ENCODE results near the gene BTBD16.

Gene BTBD16

DNA sequence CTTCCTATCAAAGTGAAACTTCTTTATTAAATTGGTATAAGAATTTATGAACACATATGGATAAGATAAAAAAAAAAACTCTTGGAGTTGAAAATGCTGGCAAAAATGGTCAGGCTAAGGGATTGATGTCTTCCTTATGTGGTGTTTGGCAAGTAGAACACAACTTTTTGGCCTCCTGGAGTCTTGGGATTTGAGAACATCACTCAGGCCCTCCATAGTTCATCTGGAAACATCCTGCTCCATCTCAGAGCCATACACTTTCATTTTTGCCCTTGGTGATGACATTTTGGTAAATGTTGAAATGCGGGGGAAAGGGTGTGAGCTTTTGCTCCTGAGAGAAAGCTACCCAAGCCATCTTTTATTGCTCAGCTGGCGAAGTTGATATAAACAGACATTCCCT is 27.5 kb upstream of the BTBD16 start:
- no peaks in the 10 kb centered on the region for H3K36me3 ChIP-seq (ENCODE audit: control insufficient read depth, insufficient read depth, low read length)
- DNase-seq (ENCODE audit: extremely low read depth, insufficient read length), result no peak
- H3K27me3 ChIP-seq (replicated peaks; ENCODE audit: control insufficient read depth, insufficient read depth, low read length), result no peaks in the 10 kb centered on the region; the same call in 1 of the 2 replicates
- H3K4me3 ChIP-seq (replicated peaks; ENCODE audit: low read depth, low read length), result no peak overlapping the region
- TF ChIP-seq, protein P1, sequence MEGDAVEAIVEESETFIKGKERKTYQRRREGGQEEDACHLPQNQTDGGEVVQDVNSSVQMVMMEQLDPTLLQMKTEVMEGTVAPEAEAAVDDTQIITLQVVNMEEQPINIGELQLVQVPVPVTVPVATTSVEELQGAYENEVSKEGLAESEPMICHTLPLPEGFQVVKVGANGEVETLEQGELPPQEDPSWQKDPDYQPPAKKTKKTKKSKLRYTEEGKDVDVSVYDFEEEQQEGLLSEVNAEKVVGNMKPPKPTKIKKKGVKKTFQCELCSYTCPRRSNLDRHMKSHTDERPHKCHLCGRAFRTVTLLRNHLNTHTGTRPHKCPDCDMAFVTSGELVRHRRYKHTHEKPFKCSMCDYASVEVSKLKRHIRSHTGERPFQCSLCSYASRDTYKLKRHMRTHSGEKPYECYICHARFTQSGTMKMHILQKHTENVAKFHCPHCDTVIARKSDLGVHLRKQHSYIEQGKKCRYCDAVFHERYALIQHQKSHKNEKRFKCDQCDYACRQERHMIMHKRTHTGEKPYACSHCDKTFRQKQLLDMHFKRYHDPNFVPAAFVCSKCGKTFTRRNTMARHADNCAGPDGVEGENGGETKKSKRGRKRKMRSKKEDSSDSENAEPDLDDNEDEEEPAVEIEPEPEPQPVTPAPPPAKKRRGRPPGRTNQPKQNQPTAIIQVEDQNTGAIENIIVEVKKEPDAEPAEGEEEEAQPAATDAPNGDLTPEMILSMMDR (IDR thresholded peaks at IDR 0.05; ENCODE audit: insufficient read depth, low read length, poor library complexity, severe bottlenecking), result no peak

DNA sequence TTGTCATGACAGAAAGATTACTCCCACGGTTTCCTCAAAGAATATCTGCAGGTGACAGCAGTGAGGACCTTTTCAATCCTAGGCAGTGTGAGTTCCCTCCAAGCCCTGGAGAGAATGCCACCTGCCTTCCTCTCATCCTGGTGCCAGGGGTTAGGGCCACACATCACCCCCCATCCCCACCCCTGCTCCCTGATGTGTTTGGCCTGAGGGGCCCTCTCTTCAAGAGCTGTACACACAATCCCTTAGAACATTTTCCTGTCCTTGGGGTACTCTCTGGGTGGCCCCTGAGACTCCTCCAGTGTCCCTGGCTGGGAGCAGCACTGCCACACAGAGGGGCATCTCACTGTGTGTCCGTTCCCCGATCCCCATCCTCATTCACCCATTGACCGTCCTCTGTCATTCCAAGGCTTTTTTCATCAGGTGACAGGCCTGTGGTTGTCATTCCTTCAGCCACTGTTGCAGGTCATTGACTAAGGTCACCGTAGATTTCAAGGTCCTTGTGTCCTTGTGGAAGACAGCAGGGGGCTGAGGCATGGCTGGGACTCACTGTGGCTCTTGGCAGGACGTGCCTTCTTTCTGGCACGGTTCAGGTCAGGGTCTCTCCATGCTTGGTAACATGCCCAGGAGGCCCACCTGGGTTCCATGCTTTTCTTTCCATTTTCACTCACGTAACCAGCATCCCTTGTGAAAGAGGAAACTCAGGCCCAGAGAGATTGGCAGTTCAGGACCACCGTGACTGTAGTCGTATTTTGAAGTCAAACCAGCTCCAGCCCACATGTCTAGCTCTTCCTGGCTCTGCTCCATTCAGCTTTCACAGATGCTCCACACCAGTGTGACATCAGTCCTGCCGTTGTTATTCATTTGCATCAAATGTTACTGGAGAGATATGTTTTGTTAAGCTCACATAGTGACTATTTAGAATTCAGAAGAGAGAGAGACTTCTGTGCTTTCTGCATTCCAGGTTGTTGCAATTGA is 26.8 kb upstream of the BTBD16 start:
- TF ChIP-seq, protein P1 (IDR thresholded peaks at IDR 0.05; ENCODE audit: insufficient read depth, low read length, poor library complexity, severe bottlenecking), result no peak
- Histone ChIP-seq H3K36me3 (ENCODE audit: control insufficient read depth, insufficient read depth, low read length) (no peaks in the 10 kb centered on the region), H3K27me3 (replicated peaks; ENCODE audit: control insufficient read depth, insufficient read depth, low read length) (no peaks in the 10 kb centered on the region; the same call in 1 of the 2 replicates), H3K4me3 (replicated peaks; ENCODE audit: low read depth, low read length) (no peak overlapping the region)
- no peak for DNase-seq (ENCODE audit: extremely low read depth, insufficient read length)

DNA sequence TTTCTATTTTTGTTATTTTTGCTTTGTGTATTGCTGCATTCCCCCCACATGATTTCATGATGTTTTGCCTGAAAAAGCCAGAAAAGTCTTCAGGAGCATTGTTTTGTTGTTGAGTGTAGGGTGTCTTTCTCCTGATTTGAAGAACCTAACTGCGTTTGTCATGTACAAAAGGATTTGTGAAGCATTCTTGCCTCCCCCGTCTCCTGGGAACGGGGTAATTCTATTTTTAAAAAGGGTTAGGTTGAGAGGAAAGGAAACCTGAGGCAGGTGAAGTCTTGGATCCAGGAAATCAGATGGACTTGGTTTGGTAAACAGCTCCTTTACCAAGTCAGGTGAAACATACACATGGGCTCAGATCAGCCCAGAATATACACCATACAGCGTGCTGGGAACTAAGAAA is 26.0 kb upstream of the BTBD16 start:
- Histone ChIP-seq H3K27me3 (replicated peaks; ENCODE audit: control insufficient read depth, insufficient read depth, low read length) (no peaks in the 10 kb centered on the region; the same call in 1 of the 2 replicates), H3K36me3 (ENCODE audit: control insufficient read depth, insufficient read depth, low read length) (no peaks in the 10 kb centered on the region), H3K4me3 (replicated peaks; ENCODE audit: low read depth, low read length) (no peak overlapping the region)
- DNase-seq (ENCODE audit: extremely low read depth, insufficient read length), result no peak
- TF ChIP-seq, protein P1 (IDR thresholded peaks at IDR 0.05; ENCODE audit: insufficient read depth, low read length, poor library complexity, severe bottlenecking), result no peak

DNA sequence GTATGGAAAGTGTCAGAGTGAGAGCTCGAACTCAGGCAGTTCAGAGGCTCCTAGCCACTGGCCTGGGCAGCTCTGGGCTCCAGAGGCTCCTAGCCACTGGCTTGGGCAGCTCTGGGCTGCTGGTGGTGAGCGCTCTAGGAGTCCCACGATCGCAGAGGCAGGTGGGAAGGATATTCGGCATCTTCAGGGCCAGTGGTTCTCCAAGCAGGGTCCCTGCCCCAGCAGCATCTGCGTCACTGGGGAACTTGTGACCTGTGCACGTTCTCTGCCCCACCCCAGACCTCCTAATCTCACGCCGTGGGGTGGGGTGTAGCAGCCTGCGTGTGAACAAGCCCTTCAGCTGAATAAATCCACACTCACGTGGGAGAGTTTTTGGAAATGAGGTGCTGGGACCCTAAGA is 25.2 kb upstream of the BTBD16 start:
- no peaks in the 10 kb centered on the region; the same call in 1 of the 2 replicates for H3K27me3 ChIP-seq (replicated peaks; ENCODE audit: control insufficient read depth, insufficient read depth, low read length)
- no peaks in the 10 kb centered on the region for H3K36me3 ChIP-seq (ENCODE audit: control insufficient read depth, insufficient read depth, low read length)
- no peak for DNase-seq (ENCODE audit: extremely low read depth, insufficient read length)
- TF ChIP-seq, protein P1 (IDR thresholded peaks at IDR 0.05; ENCODE audit: insufficient read depth, low read length, poor library complexity, severe bottlenecking), result no peak
- H3K4me3 ChIP-seq (replicated peaks; ENCODE audit: low read depth, low read length), result no peak overlapping the region

DNA sequence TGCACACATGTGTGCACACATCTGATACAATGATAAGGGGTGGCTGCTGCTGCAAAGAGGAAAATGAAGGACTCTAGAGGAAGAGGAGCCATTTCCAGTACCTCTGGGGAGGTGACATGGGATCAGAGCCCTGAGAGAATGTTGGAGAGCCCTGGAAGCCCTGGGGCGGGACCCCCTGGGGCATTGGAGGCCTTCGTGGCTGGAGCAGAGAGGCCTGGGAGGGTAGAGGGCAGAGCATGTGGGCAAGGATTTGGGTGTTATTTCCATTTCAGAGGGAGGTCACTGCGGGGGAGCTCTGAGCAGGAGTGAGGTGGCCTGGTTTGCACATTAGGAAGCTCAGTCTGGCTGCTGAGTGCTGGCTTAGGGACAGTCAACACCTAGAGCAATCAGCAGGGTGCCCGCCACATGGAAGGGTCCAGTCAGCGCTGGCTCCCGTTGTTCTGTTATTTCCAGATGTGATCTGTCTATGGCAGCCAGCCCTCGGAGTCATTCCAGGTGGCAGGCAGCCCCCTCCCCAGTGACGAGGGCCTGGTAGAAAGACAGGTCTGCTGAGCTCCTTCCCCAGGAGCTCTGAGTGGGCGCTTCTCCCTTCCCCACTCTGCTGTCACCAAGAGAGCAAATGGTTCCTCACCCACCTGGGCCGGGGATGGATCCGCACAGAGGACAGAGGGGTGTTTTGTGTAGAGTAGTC is 24.1 kb upstream of the BTBD16 start:
- TF ChIP-seq, protein P1 (IDR thresholded peaks at IDR 0.05; ENCODE audit: insufficient read depth, low read length, poor library complexity, severe bottlenecking), result no peak
- Histone ChIP-seq H3K36me3 (ENCODE audit: control insufficient read depth, insufficient read depth, low read length) (no peaks in the 10 kb centered on the region), H3K27me3 (replicated peaks; ENCODE audit: control insufficient read depth, insufficient read depth, low read length) (no peaks in the 10 kb centered on the region; the same call in 1 of the 2 replicates), H3K4me3 (replicated peaks; ENCODE audit: low read depth, low read length) (no peak overlapping the region)
- DNase-seq (ENCODE audit: extremely low read depth, insufficient read length), result no peak

All from GM06990 (cell line).